Esophagus muscularis mucosa (tissue), 4 donors: ENCODE data around the gene ITIH6. TPM values are rescaled to one million over a fixed set of nuclear protein-coding genes. Genes with fewer than 3 reads are reported as not detected.

Source experiments
- DNase-seq: peaks from one replicate; pipeline ENCODE4 v3.0.0-alpha.2; 2017; ENCODE audit errors: extremely low spot score
- H3K27ac ChIP-seq, 4 donors: fragments of 200-600 bp; sonication (generic); replicated peaks in 1 of 4; 1 replicate in 3 of 4; 2 replicates in 1 of 4; pipeline ENCODE4 v1.5.1; 2016 to 2019; ENCODE audit warnings: mild to moderate bottlenecking in 1 of 4
- H3K27me3 ChIP-seq, 4 donors: fragments of 200-600 bp; sonication (generic); one replicate each; pipeline versions ENCODE4 v1.5.1 to v1.6.0; 2016 to 2019
- H3K36me3 ChIP-seq, 4 donors: fragments of 200-600 bp; sonication (generic); one replicate each; pipeline ENCODE4 v1.5.1; 2016 to 2019
- H3K4me1 ChIP-seq, 4 donors: fragments of 200-600 bp; sonication (generic); one replicate each; pipeline ENCODE4 v1.5.1; 2016 to 2019
- H3K4me3 ChIP-seq, 4 donors: fragments of 200-600 bp; sonication (generic); 1 replicate in 2 of 4; 2 replicates in 2 of 4; pipeline ENCODE4 v1.5.1; 2016 to 2019; ENCODE audit warnings: mild to moderate bottlenecking in 4 of 4, moderate library complexity in 1 of 4
- H3K9me3 ChIP-seq, 4 donors: fragments of 200-600 bp; sonication (generic); 1 replicate in 3 of 4; 2 replicates in 1 of 4; pipeline ENCODE4 v1.5.1; 2016 to 2019
- EP300 ChIP-seq: sonication (generic); formaldehyde crosslinking; IDR thresholded peaks from one replicate; pipeline ENCODE4 v1.6.1; 2017; ENCODE audit warnings: antibody characterized with exemption
- POLR2A ChIP-seq: fragments of 450-650 bp; IDR thresholded peaks from one replicate; pipeline ENCODE4 v1.6.1; 2017; ENCODE audit warnings: antibody characterized with exemption, moderate library complexity, mild to moderate bottlenecking, low read depth
- POLR2AphosphoS5 ChIP-seq, 2 donors: sonication (generic); formaldehyde crosslinking; IDR thresholded peaks; one replicate each; pipeline ENCODE4 v1.6.1; 2017; ENCODE audit warnings: antibody characterized with exemption in 2 of 2
- WGBS: methylation state at CpG from one replicate; pipeline ENCODE4 v1.1.5; 2018; 5-methylcytosine and 5-hydroxymethylcytosine counted together
- intact Hi-C: fragments of 100-400 bp; cut with DNase I; formaldehyde crosslinking; loops from one replicate; pipeline ENCODE4 v1.15.1; 2023
- total RNA-seq, 4 donors: library from RNA; depleted of rRNA; stranded (reverse); fragments of >200 nt; gene quantifications; one replicate each; pipeline versions ENCODE4 v1.1.0 to v1.2.1, GENCODE V29; 2016
- TF ChIP-seq, protein P1 (sequence below), 3 experiments: fragments of 200-600 bp in 2 of 3; fragments of 450-650 bp in 1 of 3; sonication (generic) in 2 of 3; IDR thresholded peaks; one replicate each; pipeline ENCODE4 v1.5.1; 2017 to 2019; ENCODE audit warnings: antibody characterized with exemption in 3 of 3, mild to moderate bottlenecking in 2 of 3, moderate library complexity in 1 of 3

The ITIH6 gene
- total RNA-seq, 4 donors from 2014 or later = under 0.01 TPM; not detected in 3

DNA sequence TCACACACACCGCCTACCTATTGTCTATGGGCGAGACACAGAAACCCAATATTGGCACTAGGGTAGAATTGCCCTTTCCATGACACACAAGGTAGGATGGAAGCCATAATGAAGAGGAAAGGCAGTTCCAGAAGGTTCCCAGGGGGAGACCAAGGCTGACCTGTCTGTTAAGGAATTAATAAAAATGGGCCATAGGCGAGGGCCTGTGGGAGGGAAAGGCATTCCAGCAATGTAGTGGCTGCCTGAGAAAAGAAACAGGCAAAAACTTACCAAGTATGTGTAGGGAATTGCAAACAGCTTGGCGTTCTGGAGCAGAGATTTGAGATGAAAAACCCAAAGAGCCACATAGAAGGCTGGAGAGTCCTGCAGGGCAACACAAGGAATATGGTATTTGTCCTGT, 28.5 kb upstream of the ITIH6 start:
- H3K27ac ChIP-seq = no peak overlapping the region
- H3K27me3 ChIP-seq = no peaks in the 10 kb centered on the region
- H3K36me3 ChIP-seq = no peaks in the 10 kb centered on the region
- intact Hi-C loops = no loop called here
- DNase-seq = no peak
- TF ChIP-seq POLR2A = no peak
- TF ChIP-seq, protein P1, sequence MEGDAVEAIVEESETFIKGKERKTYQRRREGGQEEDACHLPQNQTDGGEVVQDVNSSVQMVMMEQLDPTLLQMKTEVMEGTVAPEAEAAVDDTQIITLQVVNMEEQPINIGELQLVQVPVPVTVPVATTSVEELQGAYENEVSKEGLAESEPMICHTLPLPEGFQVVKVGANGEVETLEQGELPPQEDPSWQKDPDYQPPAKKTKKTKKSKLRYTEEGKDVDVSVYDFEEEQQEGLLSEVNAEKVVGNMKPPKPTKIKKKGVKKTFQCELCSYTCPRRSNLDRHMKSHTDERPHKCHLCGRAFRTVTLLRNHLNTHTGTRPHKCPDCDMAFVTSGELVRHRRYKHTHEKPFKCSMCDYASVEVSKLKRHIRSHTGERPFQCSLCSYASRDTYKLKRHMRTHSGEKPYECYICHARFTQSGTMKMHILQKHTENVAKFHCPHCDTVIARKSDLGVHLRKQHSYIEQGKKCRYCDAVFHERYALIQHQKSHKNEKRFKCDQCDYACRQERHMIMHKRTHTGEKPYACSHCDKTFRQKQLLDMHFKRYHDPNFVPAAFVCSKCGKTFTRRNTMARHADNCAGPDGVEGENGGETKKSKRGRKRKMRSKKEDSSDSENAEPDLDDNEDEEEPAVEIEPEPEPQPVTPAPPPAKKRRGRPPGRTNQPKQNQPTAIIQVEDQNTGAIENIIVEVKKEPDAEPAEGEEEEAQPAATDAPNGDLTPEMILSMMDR (IDR thresholded peaks at IDR 0.05) = no peak
- no peak for TF ChIP-seq EP300
- TF ChIP-seq POLR2AphosphoS5 (IDR thresholded peaks at IDR 0.05) = no peak
- H3K9me3 ChIP-seq = no peaks in the 10 kb centered on the region
- WGBS = 62% methylated on average over 4 of the region's 4 CpGs
- H3K4me3 ChIP-seq = no peak overlapping the region
- no peaks in the 10 kb centered on the region for H3K4me1 ChIP-seq

DNA sequence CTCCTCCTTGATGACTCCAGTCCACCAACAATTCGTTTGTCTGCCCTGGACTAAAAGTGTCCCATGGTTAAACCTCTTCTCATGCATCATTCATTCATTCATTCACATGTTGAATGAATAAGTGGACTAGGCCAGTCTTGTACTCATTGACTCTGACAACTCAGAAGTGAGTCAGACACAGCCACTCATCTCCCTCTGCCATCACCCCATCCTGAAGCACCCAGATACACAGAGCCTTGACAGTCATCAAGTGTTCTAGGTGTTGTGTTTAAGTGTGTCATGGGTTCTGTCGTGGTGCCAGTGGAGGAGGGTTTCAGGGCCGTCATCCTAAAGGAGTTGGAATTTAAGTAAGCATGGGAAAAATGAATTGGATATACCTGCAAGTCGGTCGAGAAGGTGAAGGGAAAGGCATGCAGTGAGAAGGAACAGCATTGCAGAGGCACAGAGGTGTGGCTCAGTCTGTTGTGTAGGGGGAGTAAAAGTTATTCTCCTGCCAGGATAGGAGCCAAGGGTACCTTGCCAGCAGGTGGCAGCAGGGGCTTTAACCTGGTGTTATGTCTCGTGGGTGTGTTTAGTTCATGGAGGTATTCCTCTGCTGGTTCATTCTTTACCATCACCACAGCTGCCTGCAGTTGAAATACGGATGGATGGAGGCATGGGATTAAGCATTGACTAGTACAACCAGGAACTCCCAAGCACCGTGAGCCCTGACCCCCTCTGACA, 27.8 kb upstream of the ITIH6 start:
- Histone ChIP-seq H3K4me3 (no peak overlapping the region), H3K27ac (no peak overlapping the region), H3K4me1 (no peaks in the 10 kb centered on the region), H3K9me3 (no peaks in the 10 kb centered on the region), H3K36me3 (no peaks in the 10 kb centered on the region), H3K27me3 (no peaks in the 10 kb centered on the region)
- DNase-seq = peak; percentile 14
- TF ChIP-seq EP300 (no peak), POLR2A (no peak), POLR2AphosphoS5 (IDR thresholded peaks at IDR 0.05) (no peak)
- TF ChIP-seq, protein P1 (IDR thresholded peaks at IDR 0.05) = no peak
- 64% methylated on average over 8 of the region's 8 CpGs for WGBS
- intact Hi-C loops = no loop called here

DNA sequence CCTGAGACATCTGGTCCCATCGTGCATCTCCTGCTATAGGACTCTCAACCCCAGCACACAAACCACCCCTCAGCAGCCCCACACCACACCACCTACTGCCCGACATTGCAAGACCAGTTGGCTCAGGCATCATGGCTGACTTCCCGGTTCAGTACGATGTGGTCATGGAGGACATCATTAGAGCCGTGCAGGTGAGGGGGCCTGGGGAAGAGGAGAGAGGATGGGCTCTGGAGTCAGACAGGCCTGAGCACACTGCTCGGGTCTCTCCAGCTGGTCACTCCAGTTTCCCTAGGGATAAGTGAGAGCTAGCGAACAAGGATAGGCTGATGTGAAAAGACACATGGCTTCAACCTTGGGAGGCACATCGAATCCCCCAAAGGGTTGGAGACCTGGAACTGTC, 26.7 kb upstream of the ITIH6 start:
- TF ChIP-seq, protein P1 (IDR thresholded peaks at IDR 0.05) = no peak
- TF ChIP-seq POLR2AphosphoS5 (IDR thresholded peaks at IDR 0.05) (no peak), POLR2A (no peak), EP300 (no peak)
- H3K9me3 ChIP-seq = no peaks in the 10 kb centered on the region
- peak; percentile 14 for DNase-seq
- WGBS = 90% methylated on average over 8 of the region's 8 CpGs
- no peak overlapping the region for H3K27ac ChIP-seq
- H3K27me3 ChIP-seq = no peaks in the 10 kb centered on the region
- intact Hi-C loops = no loop called here
- no peaks in the 10 kb centered on the region for H3K36me3 ChIP-seq
- no peaks in the 10 kb centered on the region for H3K4me1 ChIP-seq
- H3K4me3 ChIP-seq = no peak overlapping the region

DNA sequence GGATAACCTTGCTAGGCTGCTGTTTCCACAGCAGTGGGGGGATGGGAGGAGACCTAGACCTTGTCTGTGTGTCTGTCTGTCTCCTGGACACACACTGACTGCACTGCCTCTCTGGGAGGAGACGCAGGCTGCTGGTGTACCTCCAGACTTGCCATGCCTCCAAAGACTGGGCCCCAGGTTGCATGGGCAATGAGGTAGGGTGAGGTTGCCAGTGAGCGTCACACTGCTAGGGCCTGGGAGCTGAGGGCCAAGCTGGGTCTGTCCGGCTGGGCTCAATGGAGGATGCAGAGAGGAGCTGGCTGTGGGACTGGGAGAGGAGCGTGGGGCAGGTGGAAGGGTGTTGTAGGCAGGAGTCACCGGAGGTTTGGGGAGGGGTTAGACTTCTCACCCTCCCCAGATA, 26.1 kb upstream of the ITIH6 start:
- Histone ChIP-seq H3K27ac (no peak overlapping the region), H3K4me1 (no peaks in the 10 kb centered on the region), H3K9me3 (no peaks in the 10 kb centered on the region), H3K36me3 (no peaks in the 10 kb centered on the region), H3K27me3 (no peaks in the 10 kb centered on the region), H3K4me3 (no peak overlapping the region)
- peak; percentile 10 for DNase-seq
- TF ChIP-seq EP300 (no peak), POLR2A (no peak), POLR2AphosphoS5 (IDR thresholded peaks at IDR 0.05) (no peak)
- TF ChIP-seq, protein P1 (IDR thresholded peaks at IDR 0.05) = no peak
- intact Hi-C loops = no loop called here
- 92% methylated on average over 4 of the region's 5 CpGs for WGBS

DNA sequence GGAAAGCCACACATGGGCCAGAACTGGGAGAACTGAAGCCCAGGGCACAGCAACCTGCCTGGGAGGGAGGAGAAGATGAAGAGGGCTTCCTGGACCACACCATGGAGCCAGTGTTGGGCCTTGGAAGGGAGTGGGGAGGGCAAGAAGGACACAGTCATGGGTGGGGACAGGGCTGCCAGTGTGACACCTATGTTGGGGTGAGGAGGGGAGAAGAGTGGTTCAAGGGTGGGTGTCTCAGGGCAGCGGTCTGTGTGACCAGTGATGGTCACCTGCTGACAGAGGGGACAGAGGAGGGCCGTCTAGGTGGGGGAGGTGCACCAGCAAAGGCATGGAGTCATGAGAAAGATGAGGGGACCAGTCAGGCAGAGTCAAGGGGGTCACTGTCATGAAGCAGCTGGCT, 23.3 kb upstream of the ITIH6 start:
- TF ChIP-seq POLR2AphosphoS5 (IDR thresholded peaks at IDR 0.05) = no peak
- TF ChIP-seq, protein P1 (IDR thresholded peaks at IDR 0.05) = no peak
- no peak for TF ChIP-seq EP300
- no peak for TF ChIP-seq POLR2A
- Histone ChIP-seq H3K27ac (no peak overlapping the region), H3K4me3 (no peak overlapping the region), H3K27me3 (no peaks in the 10 kb centered on the region), H3K36me3 (peaks cover 0 to 3% (median 1%) of the 10 kb centered on the region in 4 donors), H3K4me1 (no peaks in the 10 kb centered on the region), H3K9me3 (no peaks in the 10 kb centered on the region)
- no peak for DNase-seq
- WGBS = 44% methylated on average over 2 of the region's 2 CpGs
- intact Hi-C loops = no loop called here
